Esophagus muscularis mucosa (tissue), 4 donors: ENCODE measurements around the gene APOB. TPM values are rescaled to one million over a fixed set of nuclear protein-coding genes. Genes with fewer than 3 reads are reported as not detected.

Source experiments
- DNase-seq: peaks from one replicate; pipeline ENCODE4 v3.0.0-alpha.2; 2017; ENCODE audit errors: extremely low spot score
- H3K27ac ChIP-seq, 4 donors: fragments of 200-600 bp; sonication (generic); replicated peaks in 1 of 4; 1 replicate in 3 of 4; 2 replicates in 1 of 4; pipeline ENCODE4 v1.5.1; 2016 to 2019; ENCODE audit warnings: mild to moderate bottlenecking in 1 of 4
- H3K27me3 ChIP-seq, 4 donors: fragments of 200-600 bp; sonication (generic); one replicate each; pipeline versions ENCODE4 v1.5.1 to v1.6.0; 2016 to 2019
- H3K36me3 ChIP-seq, 4 donors: fragments of 200-600 bp; sonication (generic); one replicate each; pipeline ENCODE4 v1.5.1; 2016 to 2019
- H3K4me1 ChIP-seq, 4 donors: fragments of 200-600 bp; sonication (generic); one replicate each; pipeline ENCODE4 v1.5.1; 2016 to 2019
- H3K4me3 ChIP-seq, 4 donors: fragments of 200-600 bp; sonication (generic); 1 replicate in 2 of 4; 2 replicates in 2 of 4; pipeline ENCODE4 v1.5.1; 2016 to 2019; ENCODE audit warnings: mild to moderate bottlenecking in 4 of 4, moderate library complexity in 1 of 4
- H3K9me3 ChIP-seq, 4 donors: fragments of 200-600 bp; sonication (generic); 1 replicate in 3 of 4; 2 replicates in 1 of 4; pipeline ENCODE4 v1.5.1; 2016 to 2019
- EP300 ChIP-seq: sonication (generic); formaldehyde crosslinking; IDR thresholded peaks from one replicate; pipeline ENCODE4 v1.6.1; 2017; ENCODE audit warnings: antibody characterized with exemption
- POLR2A ChIP-seq: fragments of 450-650 bp; IDR thresholded peaks from one replicate; pipeline ENCODE4 v1.6.1; 2017; ENCODE audit warnings: antibody characterized with exemption, moderate library complexity, mild to moderate bottlenecking, low read depth
- POLR2AphosphoS5 ChIP-seq, 2 donors: sonication (generic); formaldehyde crosslinking; IDR thresholded peaks; one replicate each; pipeline ENCODE4 v1.6.1; 2017; ENCODE audit warnings: antibody characterized with exemption in 2 of 2
- WGBS: methylation state at CpG from one replicate; pipeline ENCODE4 v1.1.5; 2018; 5-methylcytosine and 5-hydroxymethylcytosine counted together
- intact Hi-C: fragments of 100-400 bp; cut with DNase I; formaldehyde crosslinking; loops from one replicate; pipeline ENCODE4 v1.15.1; 2023
- total RNA-seq, 4 donors: library from RNA; depleted of rRNA; stranded (reverse); fragments of >200 nt; gene quantifications; one replicate each; pipeline versions ENCODE4 v1.1.0 to v1.2.1, GENCODE V29; 2016
- TF ChIP-seq, protein P1 (sequence below), 3 experiments: fragments of 200-600 bp in 2 of 3; fragments of 450-650 bp in 1 of 3; sonication (generic) in 2 of 3; IDR thresholded peaks; one replicate each; pipeline ENCODE4 v1.5.1; 2017 to 2019; ENCODE audit warnings: antibody characterized with exemption in 3 of 3, mild to moderate bottlenecking in 2 of 3, moderate library complexity in 1 of 3

APOB gene
- total RNA-seq, 4 donors from 2014 or later: 0.83 to 4.4 (median 2.0) TPM

- Histone ChIP-seq H3K27ac (no peak overlapping the region), H3K27me3 (no peaks in the 10 kb centered on the region), H3K36me3 (peaks cover 0 to 6% (median 0%) of the 10 kb centered on the region in 4 donors), H3K4me1 (peaks cover 14 to 27% (median 23%) of the 10 kb centered on the region in 4 donors), H3K9me3 (no peaks in the 10 kb centered on the region), H3K4me3 (no peak overlapping the region)
- TF ChIP-seq POLR2A (no peak), EP300 (no peak), POLR2AphosphoS5 (IDR thresholded peaks at IDR 0.05) (no peak)
- TF ChIP-seq, protein P1, sequence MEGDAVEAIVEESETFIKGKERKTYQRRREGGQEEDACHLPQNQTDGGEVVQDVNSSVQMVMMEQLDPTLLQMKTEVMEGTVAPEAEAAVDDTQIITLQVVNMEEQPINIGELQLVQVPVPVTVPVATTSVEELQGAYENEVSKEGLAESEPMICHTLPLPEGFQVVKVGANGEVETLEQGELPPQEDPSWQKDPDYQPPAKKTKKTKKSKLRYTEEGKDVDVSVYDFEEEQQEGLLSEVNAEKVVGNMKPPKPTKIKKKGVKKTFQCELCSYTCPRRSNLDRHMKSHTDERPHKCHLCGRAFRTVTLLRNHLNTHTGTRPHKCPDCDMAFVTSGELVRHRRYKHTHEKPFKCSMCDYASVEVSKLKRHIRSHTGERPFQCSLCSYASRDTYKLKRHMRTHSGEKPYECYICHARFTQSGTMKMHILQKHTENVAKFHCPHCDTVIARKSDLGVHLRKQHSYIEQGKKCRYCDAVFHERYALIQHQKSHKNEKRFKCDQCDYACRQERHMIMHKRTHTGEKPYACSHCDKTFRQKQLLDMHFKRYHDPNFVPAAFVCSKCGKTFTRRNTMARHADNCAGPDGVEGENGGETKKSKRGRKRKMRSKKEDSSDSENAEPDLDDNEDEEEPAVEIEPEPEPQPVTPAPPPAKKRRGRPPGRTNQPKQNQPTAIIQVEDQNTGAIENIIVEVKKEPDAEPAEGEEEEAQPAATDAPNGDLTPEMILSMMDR (IDR thresholded peaks at IDR 0.05): no peak
- intact Hi-C loops: loop anchor here (5.0 kb wide), 1 partner anchor 63 kb away; no protein-coding TSS in a partner anchor
- WGBS: 91% methylated on average over 3 of the region's 3 CpGs
- no peak for DNase-seq
Measured at GRCh38 chr2:21034972-21035279, 8.9 kb downstream of the APOB start.

GRCh38 chr2:21034156-21034971 lies 9.5 kb downstream of the APOB start:
- 84% methylated on average over 4 of the region's 4 CpGs for WGBS
- Histone ChIP-seq H3K9me3 (no peaks in the 10 kb centered on the region), H3K4me3 (no peak overlapping the region), H3K4me1 (peaks cover 13 to 21% (median 17%) of the 10 kb centered on the region in 4 donors), H3K27ac (no peak overlapping the region), H3K36me3 (peaks cover 0 to 8% (median 0%) of the 10 kb centered on the region in 4 donors), H3K27me3 (no peaks in the 10 kb centered on the region)
- intact Hi-C loops: no loop called here
- no peak for DNase-seq
- no peak for TF ChIP-seq EP300
- TF ChIP-seq, protein P1 (IDR thresholded peaks at IDR 0.05): no peak
- no peak for TF ChIP-seq POLR2AphosphoS5 (IDR thresholded peaks at IDR 0.05)
- no peak for TF ChIP-seq POLR2A

GRCh38 chr2:21033237-21034155 lies 10.4 kb downstream of the APOB start:
- TF ChIP-seq POLR2AphosphoS5 (IDR thresholded peaks at IDR 0.05) (no peak), EP300 (no peak), POLR2A (no peak)
- TF ChIP-seq, protein P1 (IDR thresholded peaks at IDR 0.05): no peak
- Histone ChIP-seq H3K4me1 (peaks cover 9 to 14% (median 10%) of the 10 kb centered on the region in 4 donors), H3K27ac (no peak overlapping the region), H3K4me3 (no peak overlapping the region), H3K9me3 (no peaks in the 10 kb centered on the region), H3K27me3 (no peaks in the 10 kb centered on the region), H3K36me3 (peaks cover 0 to 14% (median 0%) of the 10 kb centered on the region in 4 donors)
- no peak for DNase-seq
- 90% methylated on average over 2 of the region's 2 CpGs for WGBS
- intact Hi-C loops: no loop called here

DNA sequence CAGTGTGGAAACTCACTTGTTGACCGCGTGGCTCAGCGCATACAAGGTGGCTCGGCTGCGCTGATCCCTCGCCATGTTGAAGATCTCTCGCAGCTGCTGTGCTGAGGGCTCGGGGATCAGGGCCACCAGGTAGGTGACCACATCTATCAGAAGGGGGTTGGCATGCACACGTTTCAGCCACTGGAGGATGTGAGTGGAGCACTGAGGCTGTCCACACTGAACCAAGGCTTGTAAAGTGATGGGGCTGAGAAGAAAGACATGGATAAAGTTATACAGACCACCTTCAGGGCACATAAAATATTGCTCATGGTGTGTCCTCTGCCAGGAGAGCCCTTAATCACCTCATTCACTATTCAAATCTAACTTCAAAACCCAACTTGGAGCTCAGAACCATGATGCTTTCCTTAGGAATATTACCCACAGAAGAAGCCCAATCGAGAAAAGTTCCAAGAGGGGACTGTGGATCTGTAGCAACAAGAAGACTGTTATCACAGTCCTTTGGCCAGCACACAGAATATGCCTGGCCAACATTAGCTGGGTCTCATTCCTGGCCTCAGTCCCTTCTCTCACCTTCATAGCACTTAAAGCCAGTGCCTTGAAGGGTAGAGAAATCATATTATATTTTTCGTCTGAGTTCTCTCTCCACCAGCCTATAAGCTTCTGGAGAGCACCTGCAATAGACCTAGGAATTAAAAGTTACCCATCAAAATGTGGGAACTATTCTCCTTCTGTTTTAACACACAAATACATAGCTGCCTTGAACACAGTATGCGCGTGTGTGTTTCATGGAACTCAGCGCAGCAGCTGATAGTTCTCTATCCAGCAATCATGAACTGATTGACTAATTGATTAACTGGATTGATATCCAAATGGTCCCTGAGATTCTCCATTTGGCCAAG lies 11.3 kb downstream of the APOB start:
- 90% methylated on average over 14 of the region's 14 CpGs for WGBS

More for the DNA sequence above, 11.3 kb downstream of the APOB start:
- TF ChIP-seq POLR2A: no peak
- no peaks in the 10 kb centered on the region for H3K9me3 ChIP-seq
- no peaks in the 10 kb centered on the region for H3K27me3 ChIP-seq
- H3K36me3 ChIP-seq: peaks cover 0 to 17% (median 0%) of the 10 kb centered on the region in 4 donors
- DNase-seq: no peak
- intact Hi-C loops: no loop called here
- no peak overlapping the region for H3K27ac ChIP-seq
- peaks cover 0 to 5% (median 2%) of the 10 kb centered on the region in 4 donors for H3K4me1 ChIP-seq
- H3K4me3 ChIP-seq: no peak overlapping the region
